T1000 (cell line): Measurements from ENCODE around the gene GTF3C1.

Source experiments
- DNase-seq: peaks from one replicate; lab custom pipeline; 2025; ENCODE audit warnings: mixed read lengths; lab: John Stamatoyannopoulos, UW

Gene GTF3C1

DNA sequence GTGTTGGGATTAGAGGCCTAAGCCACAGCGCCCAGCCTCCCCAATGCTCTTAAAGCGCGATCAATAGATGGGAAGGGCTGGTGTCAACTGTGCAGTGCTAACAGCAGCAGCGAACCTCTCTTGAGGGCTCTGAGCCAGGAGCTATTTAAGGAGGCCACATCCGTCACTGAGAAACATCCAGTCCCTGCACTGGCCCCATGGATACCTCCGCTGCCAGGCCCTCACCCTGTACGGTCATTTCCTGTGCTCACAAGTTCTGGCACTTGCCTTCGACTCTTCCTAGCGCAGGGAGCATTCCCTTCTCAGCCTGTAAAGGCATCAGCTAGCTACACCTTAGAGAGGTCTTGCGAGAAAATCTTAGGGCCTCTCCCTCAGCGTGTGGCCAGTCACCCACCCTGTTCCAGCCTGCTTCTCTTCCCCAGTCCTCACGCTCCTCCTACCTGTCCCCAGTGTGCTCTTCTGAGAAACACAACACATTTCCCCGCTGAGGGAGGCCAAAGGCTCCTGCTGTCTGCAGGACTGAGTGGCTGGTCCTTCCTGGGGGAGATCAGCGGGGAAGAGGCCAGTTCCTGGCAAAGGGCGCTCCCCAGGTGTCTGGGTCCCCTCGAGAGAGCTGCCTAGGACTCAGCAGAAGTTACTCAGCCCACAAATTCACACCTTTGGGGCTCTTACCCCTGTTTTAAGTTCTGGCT, 28.6 kb downstream of the GTF3C1 start:
- DNase-seq: no peak

DNA sequence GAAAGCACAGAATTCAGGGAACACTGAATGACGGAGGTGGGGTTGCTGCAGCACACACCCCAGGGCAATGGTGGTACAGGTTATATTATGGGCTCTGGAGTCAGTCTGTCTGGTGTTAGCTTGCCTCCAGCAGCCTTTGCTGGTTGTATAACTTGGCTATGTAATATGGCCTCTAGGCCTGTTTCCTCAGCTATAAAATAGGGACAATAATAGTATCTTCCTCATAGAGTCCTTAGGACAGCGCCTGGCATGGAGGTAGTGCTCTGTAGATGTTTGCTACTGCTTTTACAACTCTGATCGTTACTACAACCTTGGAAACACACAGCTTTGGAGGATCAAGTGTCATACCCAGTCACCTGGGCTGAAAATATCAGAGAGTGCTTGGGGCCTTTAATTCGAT, 31.5 kb downstream of the GTF3C1 start:
- no peak for DNase-seq

DNA sequence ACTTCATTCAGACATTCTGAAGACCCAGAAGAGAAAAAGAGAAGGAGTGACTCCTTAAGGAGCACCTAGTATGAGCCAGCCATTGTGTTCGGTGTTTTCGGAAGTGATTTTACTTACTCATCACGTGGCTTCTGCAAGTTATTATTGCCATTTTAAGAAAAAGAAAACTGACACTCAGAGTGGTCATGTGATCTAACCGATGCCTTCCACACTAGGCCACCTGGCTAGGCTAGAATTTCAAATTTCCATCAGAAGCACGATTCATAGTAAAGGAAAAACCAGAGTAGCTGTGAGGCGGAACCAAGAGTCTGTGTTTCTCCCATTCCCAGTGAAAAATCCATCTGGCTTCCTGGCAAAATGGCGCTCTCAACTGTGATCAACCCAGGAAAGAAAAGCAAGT, 32.0 kb downstream of the GTF3C1 start:
- no peak for DNase-seq

DNA sequence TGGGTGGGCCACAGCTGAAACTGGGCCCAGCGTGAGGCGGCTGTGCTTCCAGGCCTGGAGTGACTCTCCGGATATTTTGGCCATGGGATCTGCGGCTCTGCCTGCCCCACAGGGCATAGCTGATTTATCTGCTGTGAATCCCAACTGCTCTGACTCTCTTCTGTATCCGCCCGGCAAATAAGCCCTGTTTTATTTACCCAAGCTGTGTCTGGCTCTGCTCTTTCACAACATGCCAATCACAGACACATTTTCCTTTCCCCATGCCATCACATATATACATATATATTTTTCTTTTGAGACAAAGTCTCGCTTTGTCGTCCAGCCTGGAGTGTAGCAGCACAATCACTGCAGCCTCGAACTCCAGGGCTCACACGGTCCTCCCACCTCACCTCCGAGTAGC, 33.3 kb downstream of the GTF3C1 start:
- no peak for DNase-seq

DNA sequence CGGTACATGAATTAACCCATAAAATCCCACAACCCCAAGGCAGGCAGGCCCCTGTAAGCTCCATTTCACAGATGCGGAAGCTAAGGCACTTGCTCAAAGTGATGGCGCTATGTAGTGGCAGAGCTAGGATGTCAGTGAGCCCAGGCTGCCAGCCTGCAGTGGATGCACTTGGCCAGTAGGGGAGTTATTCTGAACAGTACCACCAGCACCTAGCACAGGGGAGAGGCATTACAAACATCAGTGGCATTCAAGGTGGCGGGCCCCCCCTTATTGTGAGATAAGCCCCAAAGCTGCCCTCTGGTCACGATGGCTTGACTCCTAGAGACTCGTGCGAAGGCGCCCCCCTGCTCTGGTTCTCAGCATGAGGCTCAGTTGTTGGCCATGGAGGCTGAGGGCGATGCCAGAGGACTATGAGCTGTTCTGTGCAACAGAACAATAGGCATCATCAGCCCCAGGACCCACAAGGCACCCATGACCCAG, 33.8 kb downstream of the GTF3C1 start:
- DNase-seq: no peak

DNA sequence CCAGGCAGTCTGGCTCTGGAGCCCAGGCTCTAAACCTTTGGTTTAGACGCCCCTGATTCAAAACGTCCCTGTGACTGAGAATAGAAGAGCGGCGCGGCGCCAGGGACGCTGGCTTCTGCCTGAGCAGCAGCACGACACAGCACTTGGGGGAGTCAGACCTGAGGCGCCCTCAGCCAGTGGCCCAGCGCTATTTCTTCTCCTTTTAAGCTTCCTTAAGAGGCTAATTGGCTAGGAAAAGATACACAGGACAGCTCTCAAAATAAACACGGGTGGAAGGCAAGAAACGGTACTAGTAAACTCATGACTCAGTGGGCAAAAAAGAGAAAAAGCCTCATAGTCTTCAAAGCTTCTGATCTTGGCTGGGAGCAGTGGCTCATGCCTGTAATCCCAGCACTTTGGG, 34.9 kb downstream of the GTF3C1 start:
- DNase-seq: no peak

DNA sequence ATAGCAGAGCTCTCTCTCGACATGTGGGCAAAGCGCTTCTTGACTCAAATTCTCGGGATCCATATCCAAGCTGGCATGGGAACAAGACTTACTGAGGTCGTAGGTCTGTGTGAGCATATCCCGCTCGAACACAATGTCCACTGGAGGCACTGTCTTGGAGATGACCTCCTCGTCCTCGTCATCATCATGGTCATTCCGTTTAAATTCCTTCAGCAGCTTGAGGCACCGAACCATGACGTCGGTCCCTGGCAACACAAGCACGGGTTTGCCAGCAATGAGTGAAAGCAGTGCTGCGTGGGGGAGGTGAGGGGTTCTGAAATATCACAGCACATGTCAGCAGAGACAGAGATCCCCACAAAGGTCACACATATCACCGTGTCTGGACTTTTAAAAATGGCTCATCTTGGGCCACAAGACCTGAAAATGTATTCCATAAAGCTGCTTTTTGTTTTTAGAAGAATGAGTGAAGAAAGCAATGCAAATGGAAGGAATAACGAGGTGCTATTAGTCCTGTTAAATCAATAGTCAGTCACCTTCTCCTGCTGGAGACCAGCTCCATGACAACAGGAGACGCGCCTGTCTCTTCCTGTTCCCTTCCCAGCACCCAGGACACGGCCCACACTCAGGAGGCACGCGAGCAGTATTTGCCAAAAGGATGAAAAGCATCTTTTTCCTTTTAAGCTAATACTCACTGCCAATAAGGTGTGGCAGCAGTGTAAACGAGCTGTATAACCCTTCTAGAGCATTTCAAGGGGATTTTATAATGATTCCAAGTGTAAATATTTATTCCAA, 37.9 kb downstream of the GTF3C1 start:
- DNase-seq: no peak

DNA sequence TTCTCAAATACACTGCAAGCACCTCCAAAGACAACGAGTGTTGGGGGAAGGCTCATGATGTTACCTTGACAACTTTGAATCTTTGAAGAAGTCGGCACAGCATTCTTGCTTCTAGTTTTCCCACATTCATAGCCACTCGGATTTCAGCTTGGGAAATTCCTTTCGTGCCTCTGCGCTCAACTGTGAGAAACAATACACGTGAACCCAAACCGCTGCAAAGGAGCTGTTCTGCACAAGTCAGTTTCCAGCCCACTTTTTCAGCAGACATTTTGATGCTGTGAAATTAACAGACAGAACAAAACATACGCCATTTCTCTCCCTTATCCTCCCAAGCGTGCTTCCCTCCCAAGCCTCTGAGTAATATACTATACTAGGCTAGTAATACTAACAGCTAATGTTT, 41.2 kb downstream of the GTF3C1 start:
- DNase-seq: no peak

DNA sequence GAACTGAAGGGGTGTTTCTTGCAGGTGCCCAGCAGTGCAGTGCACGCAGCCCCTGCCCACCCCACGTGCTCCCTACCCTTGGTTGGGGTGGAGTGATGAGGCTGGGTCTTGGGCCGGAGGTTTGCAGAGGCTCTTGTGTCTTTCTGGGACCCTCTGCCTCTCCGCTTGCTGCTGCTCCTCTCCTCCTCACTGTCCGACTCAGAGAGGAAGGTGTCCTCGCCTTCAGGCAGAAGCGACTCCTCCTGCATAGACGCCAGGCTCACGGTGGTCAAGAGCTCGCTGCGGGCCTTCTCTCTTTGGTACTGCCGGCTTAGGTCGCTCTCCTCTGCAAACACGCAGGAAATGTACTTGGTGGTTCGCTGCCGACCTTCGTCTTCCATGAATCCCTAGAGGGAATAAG, 42.9 kb downstream of the GTF3C1 start:
- DNase-seq: no peak

DNA sequence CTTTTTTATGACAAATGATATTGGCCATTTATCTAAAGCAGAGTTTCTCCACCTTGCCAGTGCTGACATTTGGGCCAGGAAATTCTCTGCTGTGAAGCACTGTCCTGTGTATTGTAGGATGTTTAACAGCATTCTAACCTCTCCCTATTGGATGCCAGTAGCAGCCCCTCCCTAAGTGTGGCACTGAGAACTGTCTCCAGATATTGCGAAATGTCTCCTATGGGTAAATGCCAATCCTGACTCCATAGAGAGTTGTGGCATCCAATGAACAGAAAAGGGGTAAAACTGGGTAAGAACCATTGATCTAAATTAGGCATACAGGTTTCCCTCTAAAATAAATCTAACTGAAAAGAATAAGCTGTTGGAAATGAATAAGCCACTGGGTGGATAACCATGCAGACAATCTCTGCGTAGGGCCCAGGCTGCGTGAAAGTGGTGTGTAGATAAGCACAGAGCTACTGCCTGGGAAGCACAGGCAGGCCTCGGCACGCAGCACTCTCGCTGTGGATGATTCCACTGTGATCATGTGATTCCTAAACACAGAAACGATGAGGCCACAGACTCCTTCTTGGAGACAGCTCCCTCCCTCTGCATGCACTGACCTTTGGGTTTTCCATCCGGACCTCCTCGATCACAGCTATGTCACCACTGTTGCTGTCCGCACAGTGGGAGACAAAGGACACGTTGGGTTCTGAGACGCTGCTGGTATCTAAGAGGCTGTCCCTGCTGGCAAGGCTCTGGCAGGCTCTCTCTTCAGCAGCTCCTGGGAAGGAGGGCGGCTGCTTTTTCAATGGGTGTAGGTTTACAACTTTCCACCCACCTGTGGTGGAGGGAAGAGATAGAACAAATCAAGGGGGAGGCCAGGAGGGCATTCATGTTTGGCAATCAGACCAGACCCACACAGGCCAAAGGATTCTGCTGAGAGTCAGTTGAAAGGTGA, 44.1 kb downstream of the GTF3C1 start:
- DNase-seq: no peak

DNA sequence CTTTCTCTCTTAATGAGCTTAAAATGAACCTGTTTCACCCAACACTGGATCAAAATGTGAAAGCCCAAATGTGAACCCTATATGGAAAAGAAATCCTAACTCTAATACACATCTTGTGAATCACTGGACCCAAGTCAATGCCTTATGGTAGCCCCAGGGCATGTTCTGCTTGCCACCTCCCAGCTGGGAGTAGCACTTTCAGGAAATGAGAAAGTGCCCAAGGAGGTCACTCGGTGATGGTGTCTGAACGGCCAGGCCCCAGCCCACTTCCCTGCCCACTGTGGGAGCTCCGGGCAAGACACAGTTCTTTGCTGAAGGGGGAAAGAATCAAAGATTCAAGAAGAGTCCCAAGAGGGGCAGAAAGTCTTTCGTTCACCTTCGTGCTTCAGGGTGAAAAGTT, 46.1 kb downstream of the GTF3C1 start:
- DNase-seq: no peak

DNA sequence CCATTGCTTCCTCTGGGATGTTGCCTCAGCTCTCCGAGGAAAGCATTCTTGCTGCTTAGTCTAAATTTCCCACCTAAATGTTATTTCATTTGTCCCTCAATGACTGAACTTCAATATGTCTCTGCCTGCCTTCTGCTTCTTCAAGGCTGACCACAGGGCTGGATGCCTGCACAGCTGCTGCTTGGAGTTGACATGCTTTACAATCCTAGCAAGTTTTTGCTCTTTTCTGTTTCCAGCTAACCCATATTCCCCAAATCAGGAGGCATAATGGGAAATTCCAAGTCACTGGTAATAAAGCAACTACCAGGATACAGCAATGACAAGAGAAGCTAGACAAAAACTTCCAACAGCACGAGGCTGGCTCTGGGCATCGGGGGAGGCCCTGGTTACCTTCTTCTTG, 48.9 kb downstream of the GTF3C1 start:
- DNase-seq: no peak

DNA sequence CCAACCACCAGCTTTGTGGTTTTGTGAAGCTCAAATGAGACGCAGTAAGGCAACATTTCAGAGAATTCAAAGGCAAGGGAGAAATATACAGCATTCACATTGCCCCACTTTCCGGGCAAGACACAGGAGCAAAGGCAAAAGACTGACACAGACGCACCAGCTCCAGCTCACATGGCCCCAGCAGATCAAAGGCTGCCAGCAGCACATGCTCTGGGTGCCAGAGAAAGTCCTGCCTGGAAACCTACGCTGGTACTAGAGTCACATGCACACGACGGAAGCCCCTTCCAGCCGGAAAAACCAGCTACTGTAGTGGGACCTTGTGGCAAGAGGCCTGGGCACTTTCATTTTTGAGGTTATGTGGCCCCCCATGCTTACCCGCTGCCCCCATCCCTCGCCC, 50.1 kb downstream of the GTF3C1 start:
- no peak for DNase-seq

DNA sequence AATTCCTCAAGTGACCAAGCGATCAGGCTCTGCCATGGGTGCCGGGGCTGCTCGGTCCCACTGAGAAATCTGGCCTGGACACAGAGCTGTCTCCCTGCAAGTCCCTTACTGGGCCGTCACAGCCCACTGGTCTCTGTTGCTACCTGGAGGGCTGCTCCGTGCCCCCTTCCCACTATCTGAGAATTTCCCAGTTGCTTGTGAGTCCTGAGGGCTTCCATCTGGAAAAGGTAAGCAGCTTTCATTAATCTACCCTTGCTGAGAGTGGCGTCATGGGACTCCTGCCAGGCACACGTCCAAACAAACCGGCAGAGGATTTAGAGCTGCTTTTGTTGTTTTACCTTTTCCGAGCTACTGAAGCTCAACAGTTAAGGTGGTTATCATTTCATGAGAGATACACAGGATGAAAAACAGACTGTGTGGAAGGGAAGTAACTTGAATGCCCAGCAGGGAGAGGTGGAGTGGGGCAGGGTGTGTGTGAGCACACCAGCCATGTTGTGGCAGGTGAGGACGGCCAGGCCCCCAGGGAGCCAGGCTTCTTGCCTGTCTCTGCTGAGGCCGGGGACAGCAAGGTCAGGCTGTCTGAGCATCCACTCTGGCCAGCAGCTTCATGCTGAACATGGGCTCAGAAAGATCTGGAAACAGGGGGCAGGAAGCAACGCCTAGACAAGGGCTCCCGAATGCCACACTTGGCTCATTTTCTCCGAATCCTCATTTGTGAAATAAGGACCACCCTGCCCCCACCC, 50.6 kb downstream of the GTF3C1 start:
- DNase-seq: no peak

DNA sequence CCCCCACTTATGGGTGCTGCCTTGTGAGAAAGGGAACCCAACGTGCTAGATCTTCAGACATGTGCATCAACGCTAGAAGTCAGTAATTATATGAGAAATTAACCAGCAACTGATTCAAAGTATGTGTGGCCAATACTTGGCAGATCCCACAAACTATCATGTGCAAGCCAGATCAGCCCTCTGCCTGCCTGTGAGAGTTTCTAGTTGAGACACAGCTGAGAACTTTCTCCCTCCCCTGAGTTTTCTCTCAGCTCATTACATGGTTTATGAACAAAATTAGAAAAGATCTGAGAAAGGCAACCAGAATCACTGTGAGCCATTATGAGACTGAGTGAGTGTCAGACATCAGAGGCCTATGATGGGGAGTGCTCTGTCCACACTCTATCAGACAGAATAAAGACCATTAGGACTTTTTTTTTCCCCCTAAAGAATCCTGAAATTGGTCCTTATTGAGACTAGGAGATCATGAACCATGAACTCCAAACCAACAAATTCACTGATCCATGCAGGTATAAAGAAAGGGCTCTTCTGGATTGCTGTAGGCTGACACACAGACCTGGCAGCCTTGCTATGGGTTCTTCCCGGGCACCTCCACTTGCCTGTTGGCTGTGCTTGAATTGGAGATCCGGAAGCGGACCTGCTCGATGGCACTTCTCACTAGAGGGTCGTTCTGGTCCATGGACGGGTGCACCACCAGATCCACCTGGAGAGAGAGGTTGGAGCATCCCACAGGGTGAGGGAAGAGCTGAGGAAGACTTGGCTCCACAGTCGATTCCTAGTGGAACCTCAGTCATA, 51.5 kb downstream of the GTF3C1 start:
- no peak for DNase-seq

DNA sequence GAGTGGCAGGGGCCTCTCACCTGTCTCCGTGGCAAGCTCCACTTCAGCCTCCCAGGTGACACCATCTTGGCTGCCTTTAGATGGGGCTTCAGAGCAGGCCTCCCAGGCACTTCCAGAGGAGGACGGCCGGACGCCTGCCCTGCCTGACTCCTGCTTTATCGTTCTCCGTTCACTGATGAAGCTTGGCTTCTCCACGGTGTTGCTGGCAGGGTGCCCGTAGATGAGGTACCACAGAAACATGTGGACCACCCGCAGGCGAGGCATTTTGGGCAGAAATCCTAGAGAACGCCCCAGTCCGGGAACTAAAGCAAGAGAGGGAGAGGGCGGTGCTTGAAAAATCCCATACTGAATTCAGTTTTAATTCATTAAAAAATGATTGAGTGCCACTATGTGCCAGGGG, 54.5 kb downstream of the GTF3C1 start:
- no peak for DNase-seq

DNA sequence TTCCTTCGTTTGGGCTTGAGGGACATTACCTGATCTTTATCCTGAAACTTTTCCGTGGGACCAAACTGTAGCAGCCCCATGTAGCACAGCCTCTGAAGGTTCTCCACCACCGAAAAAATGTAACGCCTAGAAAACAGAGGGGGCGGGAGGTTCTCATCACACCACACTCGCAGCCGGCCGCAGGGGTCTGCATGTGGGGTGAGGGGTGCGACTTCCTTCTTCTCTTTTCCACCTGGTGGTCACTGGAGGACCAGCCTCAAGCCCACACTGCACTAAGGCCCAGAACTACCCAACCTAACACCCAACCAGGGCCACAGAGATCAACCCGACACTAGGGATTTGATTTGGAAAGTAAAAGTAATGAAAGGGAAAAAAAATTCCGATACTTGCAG, 57.1 kb downstream of the GTF3C1 start:
- DNase-seq: no peak

DNA sequence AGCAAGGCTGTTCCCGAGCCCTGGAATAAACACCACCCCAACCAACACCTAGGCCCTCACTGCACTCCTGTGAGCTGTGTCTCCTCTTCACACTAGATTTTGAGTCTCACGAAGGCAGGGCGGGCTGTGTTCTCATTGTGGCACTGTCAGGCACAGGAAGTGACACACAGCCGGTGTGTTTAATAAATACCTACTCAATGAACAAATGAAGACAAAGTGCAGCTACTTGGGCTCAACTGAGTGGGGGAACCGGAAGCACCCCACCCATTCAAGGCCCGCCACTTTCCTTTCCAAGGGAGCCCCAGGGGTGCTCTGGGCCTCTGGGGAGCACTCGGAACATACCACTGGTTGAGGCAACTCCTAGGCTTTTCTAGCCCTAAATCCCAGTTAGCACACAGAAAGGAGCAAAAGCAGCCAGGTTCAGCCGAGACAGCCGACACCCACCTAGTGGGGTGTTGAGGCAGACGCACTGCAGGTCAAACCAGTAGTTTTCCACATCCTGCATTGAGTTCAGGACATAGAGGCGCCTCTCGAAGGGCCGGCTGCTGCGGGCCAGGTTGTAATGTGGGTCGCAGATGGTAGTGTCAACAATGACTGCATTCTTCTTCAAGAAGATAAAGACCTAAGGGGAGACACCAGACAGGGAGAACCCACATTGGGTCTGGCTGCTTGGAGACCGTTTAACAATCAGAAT, 57.7 kb downstream of the GTF3C1 start:
- no peak for DNase-seq

DNA sequence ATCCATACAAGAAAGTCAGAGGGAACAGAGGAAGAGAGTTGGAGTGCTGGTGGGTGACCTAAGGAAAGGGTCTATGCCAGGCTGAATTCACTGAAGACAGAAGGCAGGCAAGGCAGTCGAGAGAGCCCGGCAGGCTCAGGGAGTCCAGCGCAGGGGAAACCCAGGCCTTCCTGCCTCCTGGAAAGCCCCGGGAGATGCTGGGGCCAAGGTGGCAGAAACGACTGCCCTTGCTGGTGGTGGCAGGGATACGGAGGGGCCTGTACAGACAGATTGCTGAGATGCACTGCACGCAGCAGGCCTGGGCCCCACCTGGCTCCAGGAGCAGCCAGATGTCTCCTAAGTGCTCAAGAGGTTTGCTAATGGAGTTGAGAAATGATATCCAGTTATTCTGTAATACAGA, 59.8 kb downstream of the GTF3C1 start:
- DNase-seq: no peak

DNA sequence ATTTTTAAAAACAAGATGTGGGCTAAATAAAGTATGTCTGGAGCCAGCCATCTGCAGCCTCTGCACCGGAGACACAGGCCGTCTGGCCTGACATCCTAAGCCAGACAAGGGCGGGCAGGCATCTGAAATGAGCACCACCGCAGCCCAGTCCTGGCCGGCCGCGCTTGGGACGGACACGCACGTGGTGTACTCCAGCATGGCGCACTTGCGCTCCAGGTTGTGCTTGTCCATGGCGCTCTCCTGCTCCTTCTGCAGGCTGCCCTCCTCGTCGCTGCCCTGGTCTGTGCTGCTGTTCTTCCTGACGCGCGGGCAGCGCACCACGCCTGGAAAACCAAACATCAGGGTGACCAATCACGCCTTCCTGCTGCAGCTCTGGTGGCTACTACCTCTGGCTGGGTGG, 60.3 kb downstream of the GTF3C1 start:
- DNase-seq: no peak
